Heart right ventricle (tissue), 16 donors: ENCODE results near the gene SARDH. TPM values are rescaled to one million over a fixed set of nuclear protein-coding genes. Genes with fewer than 3 reads are reported as not detected.

Experiments
- ATAC-seq, 8 donors: fragments of 200-7000 bp; cut with Tn5 transposase; one replicate each; pipeline ENCODE4 v1.9.1; 2020; ENCODE audit warnings: mild to moderate bottlenecking in 8 of 8, moderate library complexity in 8 of 8, moderate number of reproducible peaks in 1 of 8
- DNase-seq, 2 donors: peaks; one replicate each; pipeline ENCODE4 v3.0.0-alpha.2; 2020
- H3K27ac ChIP-seq, 10 donors: fragments of 200-600 bp; sonication (generic) in 2 of 10; one replicate each; pipeline versions ENCODE4 v1.5.0 to v1.8.0; 2020 to 2022; ENCODE audit warnings: mild to moderate bottlenecking in 3 of 10
- H3K27me3 ChIP-seq, 7 donors: fragments of 200-600 bp; one replicate each; pipeline ENCODE4 v1.8.0; 2021 to 2022; ENCODE audit warnings: mild to moderate bottlenecking in 2 of 7
- H3K36me3 ChIP-seq, 9 donors: fragments of 200-600 bp; sonication (generic) in 1 of 9; one replicate each; pipeline versions ENCODE4 v1.5.0 to v1.8.0; 2020 to 2022; ENCODE audit warnings: mild to moderate bottlenecking in 2 of 9
- H3K4me1 ChIP-seq, 9 donors: fragments of 200-600 bp; sonication (generic) in 1 of 9; one replicate each; pipeline versions ENCODE4 v1.5.0 to v1.8.0; 2020 to 2022; ENCODE audit warnings: mild to moderate bottlenecking in 4 of 9
- H3K4me3 ChIP-seq, 10 donors: fragments of 200-600 bp; sonication (generic) in 2 of 10; one replicate each; pipeline versions ENCODE4 v1.5.0 to v1.8.0; 2020 to 2022; ENCODE audit warnings: mild to moderate bottlenecking in 7 of 10, moderate library complexity in 2 of 10
- H3K9me3 ChIP-seq, 11 donors: fragments of 200-600 bp in 10 of 11; sonication (generic) in 2 of 11; one replicate each; pipeline versions ENCODE4 v1.5.0 to v1.8.0; 2013 to 2022; ENCODE audit warnings: mild to moderate bottlenecking in 2 of 11, control low read depth in 1 of 11, moderate library complexity in 1 of 11
- WGBS, 2 donors: extraction: QIAGEN DNeasy Blood & Tissue Kit; methylation state at CpG; one replicate each; pipeline ENCODE4 v1.1.7; 2013; ENCODE audit warnings: inconsistent platforms in 1 of 2; 5-methylcytosine and 5-hydroxymethylcytosine counted together
- intact Hi-C, 10 donors: fragments of 100-400 bp; cut with DNase I; formaldehyde crosslinking; loops; one replicate each; pipeline versions ENCODE4 v1.11.1 to v1.14.2; 2022
- polyA plus RNA-seq, 2 donors: library from polyadenylated mRNA; stranded (reverse); fragments of 200-250 nt; gene quantifications; one replicate each; pipeline ENCODE4 v1.2.3, GENCODE V29; 2013
- total RNA-seq, 10 donors: library from RNA; stranded (reverse); fragmentation: NEBNext Ultra II Directional in 3 of 10; extraction: Animal tissue kit (Norgen Biotek cat#: 25700) in 3 of 10; gene quantifications; one replicate each; pipeline versions ENCODE4 v1.2.1 to v1.2.4, GENCODE V29; 2021 to 2023
- TF ChIP-seq, protein P1 (sequence below), 9 donors: fragments of 200-600 bp; sonication (generic) in 2 of 9; IDR thresholded peaks; one replicate each; pipeline versions ENCODE4 v1.5.0 to v1.8.0; 2021 to 2022; ENCODE audit warnings: antibody characterized with exemption in 9 of 9, mild to moderate bottlenecking in 5 of 9, moderate library complexity in 1 of 9
- donor health status: Arrhythmogenic right ventricular cardiomyopathy.
- donor health status: ischemic (EF 13 %, LVEDD 7.1; RV severe dilation, severe dysfunction).
- donor health status: healthy with polysubstance abuse.
- donor health status: DM: no; HTN: yes; CAD: no.
- donor health status: DM: no; HTN: no; CAD: no.
- donor health status: ischemic (EF 25% LVEDD 6.9; RV normal size, moderate dysfunction).
- donor health status: ischemic (EF 25% LVEDD 5.7; RV mildly dilated, moderate dysfunction).
- donor health status: healthy.
- donor health status: DM: yes; HTN: yes; CAD: no.
- donor health status: Ischemic cardiomyopathy.
- donor health status: ischemic (EF 35%, LVEDD 5.7; RV mildly dilated, moderate dysfunction).
- donor health status: nonischemic (EF 11% LVEDD 7.7; RV severe dilation, severe dysfunction).
- donor health status: DM: yes; HTN: yes; CAD: no.
- donor health status: PGD.
- donor health status: ischemic (EF 29% LVEDD 5.4; RV normal size, mild dysfunction).
- donor health status: nonischemic (EF 23%, LVEDD 6.1; RV moderate dilation, normal function).

The SARDH gene
- total and polyA plus RNA-seq, 12 donors, result 0.28 to 1.8 (median 0.53) TPM

DNA sequence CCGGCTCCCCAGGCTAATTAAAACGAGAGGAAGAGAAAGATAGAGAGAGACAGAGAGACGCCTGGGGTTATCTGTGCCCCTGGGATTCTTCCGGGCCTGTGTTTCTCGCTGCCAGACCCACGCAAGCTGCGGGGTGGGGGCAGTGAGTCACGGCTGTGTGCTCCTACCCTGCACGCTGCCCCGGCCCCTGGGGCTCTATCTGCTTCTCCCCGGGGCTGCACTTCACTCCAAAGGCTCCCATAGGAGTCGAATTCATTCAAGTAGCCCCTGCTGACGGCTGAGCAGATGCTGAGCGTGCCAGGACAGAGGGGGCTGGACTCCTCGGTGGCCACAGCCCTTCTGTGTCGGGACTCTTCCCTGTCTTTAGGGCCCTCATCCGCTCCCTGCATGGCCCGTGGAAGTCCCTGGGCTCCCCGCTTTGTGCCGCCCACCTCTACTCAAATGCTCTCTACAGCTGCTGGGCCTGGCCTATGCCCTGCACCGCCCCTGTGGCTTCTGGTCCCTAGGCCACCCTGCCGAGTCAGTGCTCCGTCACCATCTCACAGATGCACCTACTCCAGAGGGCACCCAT lies 22.8 kb downstream of the SARDH start:
- no peak overlapping the region for H3K4me3 ChIP-seq
- 48 to 55% methylated on average over 23 of the region's 23 CpGs for WGBS, 2 donors
- peak; percentile 29 to 52 (median 48) for ATAC-seq
- peak in 1 of 2 donors; percentile 72 for DNase-seq
- TF ChIP-seq, protein P1, sequence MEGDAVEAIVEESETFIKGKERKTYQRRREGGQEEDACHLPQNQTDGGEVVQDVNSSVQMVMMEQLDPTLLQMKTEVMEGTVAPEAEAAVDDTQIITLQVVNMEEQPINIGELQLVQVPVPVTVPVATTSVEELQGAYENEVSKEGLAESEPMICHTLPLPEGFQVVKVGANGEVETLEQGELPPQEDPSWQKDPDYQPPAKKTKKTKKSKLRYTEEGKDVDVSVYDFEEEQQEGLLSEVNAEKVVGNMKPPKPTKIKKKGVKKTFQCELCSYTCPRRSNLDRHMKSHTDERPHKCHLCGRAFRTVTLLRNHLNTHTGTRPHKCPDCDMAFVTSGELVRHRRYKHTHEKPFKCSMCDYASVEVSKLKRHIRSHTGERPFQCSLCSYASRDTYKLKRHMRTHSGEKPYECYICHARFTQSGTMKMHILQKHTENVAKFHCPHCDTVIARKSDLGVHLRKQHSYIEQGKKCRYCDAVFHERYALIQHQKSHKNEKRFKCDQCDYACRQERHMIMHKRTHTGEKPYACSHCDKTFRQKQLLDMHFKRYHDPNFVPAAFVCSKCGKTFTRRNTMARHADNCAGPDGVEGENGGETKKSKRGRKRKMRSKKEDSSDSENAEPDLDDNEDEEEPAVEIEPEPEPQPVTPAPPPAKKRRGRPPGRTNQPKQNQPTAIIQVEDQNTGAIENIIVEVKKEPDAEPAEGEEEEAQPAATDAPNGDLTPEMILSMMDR (IDR thresholded peaks at IDR 0.05), result no peak
- peaks cover 5 to 40% (median 19%) of the 10 kb centered on the region in 9 donors for H3K4me1 ChIP-seq
- peaks cover 0 to 34% (median 31%) of the 10 kb centered on the region in 7 donors for H3K27me3 ChIP-seq
- intact Hi-C loops, result loop anchor here in 1 of 10 donors (10.0 kb wide), 1 partner anchor 131 kb away; no protein-coding TSS in a partner anchor
- H3K36me3 ChIP-seq, result no peaks in the 10 kb centered on the region
- peak overlapping the region in 8 of 10 donors; percentile 45 to 78 (median 58) for H3K27ac ChIP-seq
- no peaks in the 10 kb centered on the region for H3K9me3 ChIP-seq

DNA sequence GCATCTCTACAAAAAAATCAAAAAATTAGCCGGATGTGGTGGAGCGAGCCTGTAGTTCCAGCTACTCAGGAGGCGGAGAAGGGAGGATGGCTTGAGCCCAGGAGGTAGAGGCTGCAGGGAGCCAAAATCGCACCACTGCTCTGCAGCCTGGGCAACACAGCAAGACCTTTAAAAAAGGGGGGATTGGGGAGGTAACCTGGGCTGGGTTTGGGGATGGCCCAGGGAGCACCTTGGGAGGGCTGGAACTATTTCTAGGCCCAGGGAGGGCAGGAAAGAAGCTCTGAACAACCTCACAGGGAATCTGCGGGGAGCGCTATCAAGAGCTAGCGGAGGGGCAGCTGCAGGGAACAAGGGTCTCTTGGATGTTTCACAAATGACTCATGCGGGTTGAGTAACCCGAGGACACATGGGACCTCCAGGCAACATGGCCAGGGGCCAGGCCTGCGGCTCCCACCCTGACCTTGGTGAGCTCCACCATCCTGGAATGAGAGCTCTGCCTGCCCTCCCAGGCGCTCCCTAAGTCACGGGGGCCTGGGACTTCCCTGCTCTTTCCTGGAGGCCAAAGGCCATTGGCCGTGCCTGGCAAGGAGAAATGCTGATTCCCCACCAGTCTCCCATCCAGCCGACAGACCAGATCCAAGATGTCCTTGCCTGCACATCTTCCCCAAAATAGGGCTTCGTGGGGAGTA lies 23.4 kb downstream of the SARDH start:
- TF ChIP-seq, protein P1 (IDR thresholded peaks at IDR 0.05), result no peak
- DNase-seq (peak in 1 of 2 donors; percentile 85), ATAC-seq (peak; percentile 21 to 68 (median 48))
- H3K27ac ChIP-seq, result peak overlapping the region in 8 of 10 donors; percentile 45 to 78 (median 58)
- no peaks in the 10 kb centered on the region for H3K9me3 ChIP-seq
- WGBS, 2 donors, result 62 to 70% methylated on average over 15 of the region's 15 CpGs
- no peak overlapping the region for H3K4me3 ChIP-seq
- peaks cover 5 to 40% (median 19%) of the 10 kb centered on the region in 9 donors for H3K4me1 ChIP-seq
- H3K36me3 ChIP-seq, result no peaks in the 10 kb centered on the region
- intact Hi-C loops, result loop anchor here in 1 of 10 donors (10.0 kb wide), 1 partner anchor 130 kb away; no protein-coding TSS in a partner anchor
- H3K27me3 ChIP-seq, result peaks cover 0 to 31% (median 31%) of the 10 kb centered on the region in 7 donors

DNA sequence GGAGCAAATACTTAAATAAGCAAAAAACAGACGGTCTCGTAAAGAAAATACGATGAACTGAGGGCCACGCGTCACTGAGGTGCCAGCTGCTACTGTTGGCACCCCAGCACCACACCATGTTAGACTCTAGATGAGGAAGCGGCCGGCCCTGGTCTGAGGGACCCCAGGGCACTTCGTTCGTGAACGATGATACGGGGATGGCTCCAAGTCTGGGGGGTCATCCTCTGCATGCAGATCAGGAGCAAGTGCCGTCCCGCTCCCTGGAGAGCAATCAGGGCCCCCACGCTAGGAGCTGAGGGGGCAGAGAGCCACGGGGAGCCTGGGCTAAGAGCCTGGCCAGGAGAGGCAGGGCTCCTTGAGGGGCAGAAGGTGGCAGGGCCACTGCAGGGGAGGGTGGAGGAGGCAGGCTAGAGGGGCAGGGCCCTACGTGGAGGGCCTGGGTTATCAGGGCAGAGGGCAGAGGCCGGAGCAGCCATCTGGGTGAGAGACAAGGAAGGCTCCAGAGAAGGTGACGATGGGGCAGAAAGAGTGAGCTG lies 24.1 kb downstream of the SARDH start:
- TF ChIP-seq, protein P1 (IDR thresholded peaks at IDR 0.05), result no peak
- Histone ChIP-seq H3K4me3 (no peak overlapping the region), H3K27me3 (peaks cover 0 to 31% (median 31%) of the 10 kb centered on the region in 7 donors), H3K9me3 (no peaks in the 10 kb centered on the region), H3K4me1 (peaks cover 5 to 40% (median 19%) of the 10 kb centered on the region in 9 donors), H3K36me3 (no peaks in the 10 kb centered on the region), H3K27ac (peak overlapping the region in 6 of 10 donors; percentile 20 to 78 (median 52))
- no peak for ATAC-seq
- intact Hi-C loops, result loop anchor here in 1 of 10 donors (10.0 kb wide), 1 partner anchor 129 kb away; no protein-coding TSS in a partner anchor
- DNase-seq, result no peak
- WGBS, 2 donors, result 87 to 88% methylated on average over 18 of the region's 18 CpGs
